ACHN (cell line): Measurements from ENCODE around the gene TRMT10A.
A peak's percentile ranks its signal among the peaks of the same experiment; 100 is the strongest.

ENCODE experiments used
- DNase-seq: peaks from one replicate; pipeline ENCODE4 v3.0.0-alpha.2; 2015
- in situ Hi-C: cut with HindIII; loops from 2 replicates; pipeline ENCODE4 v1.10.0; 2017; ENCODE audit warnings: low sequenced_read_pairs, low pct_ligation_motif_present, low pct_unique_long_range_greater_than_20kb

TRMT10A gene, protein sequence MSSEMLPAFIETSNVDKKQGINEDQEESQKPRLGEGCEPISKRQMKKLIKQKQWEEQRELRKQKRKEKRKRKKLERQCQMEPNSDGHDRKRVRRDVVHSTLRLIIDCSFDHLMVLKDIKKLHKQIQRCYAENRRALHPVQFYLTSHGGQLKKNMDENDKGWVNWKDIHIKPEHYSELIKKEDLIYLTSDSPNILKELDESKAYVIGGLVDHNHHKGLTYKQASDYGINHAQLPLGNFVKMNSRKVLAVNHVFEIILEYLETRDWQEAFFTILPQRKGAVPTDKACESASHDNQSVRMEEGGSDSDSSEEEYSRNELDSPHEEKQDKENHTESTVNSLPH

DNA sequence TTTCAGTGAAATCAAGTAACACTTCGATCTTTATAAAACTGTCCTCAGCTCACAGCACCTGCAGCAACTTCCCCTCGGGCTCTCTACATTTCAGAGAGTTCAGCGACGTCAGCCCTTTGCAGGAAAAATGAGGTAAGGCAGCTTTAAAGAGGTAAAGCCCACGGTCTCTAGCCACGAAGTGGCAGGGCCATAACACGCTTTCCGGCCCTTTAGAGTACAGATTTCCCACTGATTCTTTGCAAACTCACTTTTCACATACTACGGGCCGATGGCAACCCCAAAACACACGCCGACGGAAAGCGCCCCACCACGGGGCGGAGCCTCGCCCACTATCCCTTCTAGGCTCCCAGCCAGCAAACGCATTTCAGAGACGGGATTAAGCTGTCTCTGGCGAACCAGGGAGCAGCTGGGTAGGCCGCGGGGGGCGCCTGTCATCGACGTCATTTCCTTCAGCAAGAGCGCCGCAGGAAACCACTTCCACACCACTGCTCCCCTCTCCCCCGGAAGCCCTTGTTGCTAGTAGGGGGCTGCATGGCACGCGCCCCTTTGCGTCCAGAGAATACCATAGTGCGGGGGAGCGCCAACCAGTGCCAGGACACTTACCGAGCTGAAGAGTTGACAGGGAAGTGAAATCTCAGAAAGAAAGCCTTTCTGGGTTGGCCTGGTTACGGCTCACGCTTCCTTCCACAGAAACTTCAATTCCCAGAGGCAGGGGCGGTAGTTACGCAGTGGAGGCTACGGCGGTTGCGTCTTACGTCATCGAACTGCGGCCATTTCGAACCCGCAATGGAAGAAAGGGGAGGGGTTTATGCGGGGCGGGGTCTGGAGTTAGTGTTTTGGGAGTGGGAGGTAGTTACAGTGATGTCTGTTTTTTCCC lies at the start of gene TRMT10A:
TSS of gene TRMT10A (minus strand) at position 730 of the 877 bp plus-strand sequence. CDS start 4,701 bp downstream, outside the sequence.
- in situ Hi-C loops: no loop called here
- peak; percentile 95 for DNase-seq

- no peak for DNase-seq
- in situ Hi-C loops: no loop called here
Measured at GRCh38 chr4:99612704-99613103, 48.9 kb upstream of the TRMT10A start.

GRCh38 chr4:99612281-99612680 lies 48.4 kb upstream of the TRMT10A start:
- in situ Hi-C loops: no loop called here
- no peak for DNase-seq

DNA sequence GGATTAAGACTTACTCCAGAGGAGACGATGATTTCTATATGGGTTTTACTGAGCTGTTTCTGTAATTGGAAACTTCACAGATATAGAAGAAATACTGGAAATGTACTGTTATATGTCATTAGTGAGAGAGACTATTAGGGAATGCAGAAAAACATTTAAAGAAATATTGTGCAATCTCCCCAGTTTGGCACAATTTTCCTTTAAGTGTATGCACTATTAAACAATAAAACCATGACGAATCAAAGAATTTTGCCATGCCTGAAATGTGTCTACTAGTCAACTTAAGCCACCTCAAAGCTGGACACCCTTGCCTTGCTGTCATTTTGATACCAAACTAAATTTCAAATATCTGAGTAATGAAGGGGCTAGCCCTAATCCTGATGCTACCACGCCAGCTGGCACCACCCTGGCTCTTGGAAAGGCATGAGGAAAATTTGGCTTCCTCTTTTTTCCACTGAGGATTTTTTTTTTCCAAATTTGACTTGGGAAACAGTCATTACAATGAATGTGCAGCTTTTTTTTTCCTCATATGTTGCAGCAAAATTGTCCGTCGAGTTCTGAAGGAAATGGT lies 46.9 kb upstream of the TRMT10A start:
- no peak for DNase-seq
- in situ Hi-C loops: no loop called here

GRCh38 chr4:99608417-99608816 lies 44.6 kb upstream of the TRMT10A start:
- in situ Hi-C loops: no loop called here
- no peak for DNase-seq

DNA sequence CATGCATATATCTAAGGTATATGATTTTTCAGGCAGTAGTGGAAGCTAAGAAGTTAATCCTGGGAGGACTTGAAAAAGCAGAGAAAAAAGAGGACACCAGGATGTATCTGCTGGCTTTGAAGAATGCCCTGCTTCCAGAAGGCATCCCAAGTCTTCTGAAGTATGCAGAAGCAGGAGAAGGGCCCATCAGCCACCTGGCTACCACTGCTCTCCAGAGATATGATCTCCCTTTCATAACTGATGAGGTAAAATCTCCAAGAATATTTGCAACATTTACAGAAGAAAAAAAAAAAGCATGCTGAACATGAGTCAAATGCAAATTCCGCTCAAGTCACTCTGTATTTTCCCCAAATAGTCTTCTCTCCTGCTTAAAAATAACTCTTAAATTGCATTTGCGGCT lies 42.9 kb upstream of the TRMT10A start:
- DNase-seq: no peak
- in situ Hi-C loops: no loop called here

DNA sequence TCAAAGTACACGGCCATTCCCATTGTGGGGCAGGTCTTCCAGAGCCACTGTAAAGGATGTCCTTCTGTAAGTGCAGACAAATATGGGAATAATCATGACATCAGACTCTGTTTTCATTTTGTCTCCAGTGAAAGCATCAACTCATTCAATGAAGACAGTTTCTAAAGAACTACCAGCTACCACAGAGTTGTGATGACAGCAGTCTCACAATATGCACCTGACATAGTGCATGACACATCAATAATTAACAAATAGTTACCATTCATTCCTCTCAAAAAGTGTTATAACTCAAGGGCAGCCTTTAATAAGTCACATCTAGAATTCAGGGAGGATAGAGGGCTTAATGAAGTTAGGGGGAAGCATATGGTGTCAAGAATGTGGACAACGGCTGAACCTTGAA lies 31.0 kb upstream of the TRMT10A start:
- no peak for DNase-seq
- in situ Hi-C loops: no loop called here

- in situ Hi-C loops: no loop called here
- no peak for DNase-seq
Measured at GRCh38 chr4:99593781-99594641, 30.2 kb upstream of the TRMT10A start.

DNA sequence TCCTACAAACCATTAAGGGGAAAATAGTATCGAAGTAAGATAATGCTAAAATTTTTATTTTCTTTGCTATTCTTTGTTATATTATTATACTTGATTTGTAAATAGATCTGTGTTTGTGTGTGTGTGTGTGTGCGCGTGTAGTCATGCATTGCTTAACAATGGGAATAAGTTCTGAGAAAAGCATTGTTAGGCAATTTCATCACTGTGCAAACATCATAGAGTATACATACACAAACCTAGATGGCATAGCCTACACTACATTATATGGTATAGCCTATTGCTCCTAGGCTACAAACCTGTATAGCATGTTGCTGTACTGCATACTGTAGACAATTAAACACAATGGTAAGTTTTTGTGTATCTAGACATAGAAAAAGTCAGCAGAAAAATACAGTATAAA lies 27.9 kb upstream of the TRMT10A start:
- in situ Hi-C loops: no loop called here
- no peak for DNase-seq

DNA sequence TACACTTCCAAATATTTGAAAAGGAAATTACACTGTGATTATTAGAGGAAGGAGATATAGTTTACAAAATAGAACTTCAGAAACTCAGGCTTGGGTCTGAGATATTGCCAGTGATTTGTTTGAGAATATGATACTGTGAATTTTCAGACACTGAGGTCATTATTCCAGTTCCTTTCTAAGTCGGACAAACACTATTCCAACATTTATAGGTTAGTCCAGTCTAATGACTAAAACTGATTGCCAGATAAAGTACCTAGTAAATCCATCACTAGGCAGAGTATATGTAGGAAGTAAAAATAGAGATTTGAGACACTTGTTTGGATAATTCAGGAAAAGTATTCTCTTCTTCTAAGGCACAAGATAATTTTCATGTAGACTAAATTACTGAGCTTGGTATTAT lies 24.0 kb upstream of the TRMT10A start:
- no peak for DNase-seq
- in situ Hi-C loops: no loop called here

DNA sequence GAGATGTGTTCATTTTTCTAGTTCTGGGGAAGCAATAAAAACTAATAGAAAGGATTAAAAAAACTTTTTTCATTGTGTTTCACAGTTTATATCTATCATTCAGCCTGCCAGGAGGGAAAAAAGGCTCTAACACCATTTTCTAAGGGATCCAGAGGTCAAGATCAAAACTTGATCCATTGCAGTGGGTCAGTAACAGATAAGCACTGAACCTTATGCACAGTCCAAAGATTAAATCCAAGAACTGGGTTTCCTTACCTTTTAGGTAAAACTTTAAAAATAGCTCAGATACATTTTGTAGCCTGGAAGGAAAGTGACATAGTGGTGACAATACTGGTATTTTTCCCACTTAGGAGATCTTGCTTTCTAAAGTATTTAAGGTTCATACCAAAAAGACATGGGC lies 23.5 kb upstream of the TRMT10A start:
- no peak for DNase-seq
- in situ Hi-C loops: no loop called here

DNA sequence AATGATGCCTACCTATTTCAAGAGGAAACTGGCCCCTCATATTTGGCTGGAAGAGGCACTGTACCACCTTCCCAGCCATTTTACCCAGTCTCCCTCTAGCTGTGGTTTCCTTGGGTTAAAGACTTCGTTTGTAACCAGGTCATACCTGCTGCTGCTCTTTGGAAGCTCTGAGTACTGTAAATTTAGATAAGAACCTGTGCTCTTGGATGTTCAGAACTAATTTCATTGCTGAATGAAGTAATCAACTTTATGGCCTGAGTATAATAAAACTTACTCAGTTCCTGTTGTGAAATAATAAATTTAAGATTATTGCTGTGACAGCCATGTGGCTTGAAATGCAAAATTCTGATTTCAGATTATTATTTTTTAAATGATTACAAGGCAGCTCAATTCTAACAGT lies 23.0 kb upstream of the TRMT10A start:
- in situ Hi-C loops: no loop called here
- DNase-seq: no peak

DNA sequence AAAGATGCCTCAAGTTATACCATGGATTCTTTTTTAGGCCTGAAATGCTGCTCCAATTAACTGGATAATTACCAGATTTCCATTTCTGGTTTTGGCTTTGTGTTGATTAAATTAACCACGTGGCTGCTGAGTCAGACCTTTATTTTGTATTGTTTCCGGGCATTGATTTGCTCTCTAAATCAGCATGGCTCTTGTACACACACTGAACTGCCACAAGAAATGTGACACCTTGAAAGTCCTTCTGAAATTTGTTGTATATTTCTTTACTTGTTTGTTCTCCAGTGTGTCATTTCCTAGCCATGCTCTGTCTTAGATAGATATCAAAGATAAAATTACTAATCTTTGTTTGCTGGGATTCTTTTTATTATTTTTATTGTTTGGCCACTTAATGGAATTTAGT lies 22.5 kb upstream of the TRMT10A start:
- no peak for DNase-seq
- in situ Hi-C loops: no loop called here

DNA sequence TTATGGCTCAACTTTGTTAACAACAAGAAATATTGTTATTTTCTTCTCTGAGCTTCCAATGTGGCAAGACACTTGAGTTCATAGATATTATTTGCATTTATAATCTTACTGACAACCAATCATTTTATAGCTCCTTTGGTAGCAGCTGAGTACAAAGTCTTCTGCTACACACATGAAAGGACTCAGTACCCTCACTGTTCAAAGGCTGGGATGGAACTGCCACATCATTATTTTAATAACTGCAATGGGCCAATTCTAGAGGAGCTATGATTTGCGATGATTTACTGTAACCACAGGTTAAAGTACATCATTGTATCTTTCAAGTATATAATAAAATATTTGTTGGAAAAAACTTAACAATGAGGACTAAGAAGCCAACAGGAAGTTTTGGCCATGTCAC lies 21.7 kb upstream of the TRMT10A start:
- DNase-seq: no peak
- in situ Hi-C loops: no loop called here

DNA sequence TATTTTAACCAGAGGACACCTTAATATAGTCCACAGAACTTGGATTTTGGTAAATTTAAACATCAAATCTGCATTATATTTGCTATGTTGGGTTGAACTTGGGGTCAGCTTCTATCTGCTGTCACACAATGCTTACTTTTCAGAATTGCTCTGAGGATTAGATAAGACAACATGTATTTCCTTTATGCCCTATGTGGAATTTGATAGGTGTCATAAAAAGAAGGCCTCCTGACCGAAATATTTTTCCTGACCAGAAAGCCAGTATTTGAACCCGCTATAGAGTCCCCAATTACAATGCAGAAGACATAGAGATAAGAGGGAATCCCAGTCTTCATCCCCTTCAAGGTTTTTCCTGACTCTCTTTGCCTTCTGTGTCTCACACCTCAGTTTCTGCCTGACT lies 14.9 kb upstream of the TRMT10A start:
- in situ Hi-C loops: no loop called here
- DNase-seq: no peak

DNA sequence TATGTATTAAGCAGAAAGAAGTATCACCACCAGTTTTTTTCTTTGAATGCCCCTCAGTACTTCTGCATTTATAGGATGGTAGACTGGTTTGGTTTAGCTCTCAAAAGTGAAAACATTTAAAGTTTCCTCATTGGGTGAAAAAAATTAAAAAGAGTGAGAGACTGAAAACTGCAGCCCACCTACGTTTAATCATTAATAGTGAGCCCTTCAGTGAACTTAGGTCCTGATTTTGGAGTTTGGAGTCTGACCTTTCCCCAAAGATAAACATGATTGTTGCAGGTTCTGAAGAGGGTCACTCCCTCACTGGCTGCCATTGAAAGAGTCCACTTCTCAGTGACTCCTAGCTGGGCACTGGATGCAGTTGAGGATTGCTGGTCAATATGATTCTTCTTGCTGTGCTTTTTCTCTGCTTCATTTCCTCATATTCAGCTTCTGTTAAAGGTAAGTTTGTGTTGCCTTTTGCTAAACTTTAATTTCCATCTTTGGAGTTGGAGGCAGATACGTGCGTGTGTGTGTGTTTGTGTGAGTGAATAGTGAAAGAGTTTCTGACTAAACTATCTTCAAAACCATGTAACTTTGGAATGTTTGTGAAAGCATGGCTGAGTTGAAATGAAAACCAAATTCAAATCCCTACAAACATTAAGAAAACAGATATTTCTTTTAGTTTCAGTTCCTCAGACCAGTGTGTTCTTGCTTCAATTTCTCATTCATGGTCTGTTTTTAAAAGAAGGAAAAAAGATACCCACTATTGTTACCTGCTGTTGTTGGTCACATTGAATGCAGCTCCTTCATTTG lies 10.9 kb upstream of the TRMT10A start, which contains the start of gene MTTP:
TSS of gene MTTP (plus strand) at position 295 of the 795 bp plus-strand sequence. CDS start at position 381, 86 bp downstream.
- in situ Hi-C loops: no loop called here
- no peak for DNase-seq

DNA sequence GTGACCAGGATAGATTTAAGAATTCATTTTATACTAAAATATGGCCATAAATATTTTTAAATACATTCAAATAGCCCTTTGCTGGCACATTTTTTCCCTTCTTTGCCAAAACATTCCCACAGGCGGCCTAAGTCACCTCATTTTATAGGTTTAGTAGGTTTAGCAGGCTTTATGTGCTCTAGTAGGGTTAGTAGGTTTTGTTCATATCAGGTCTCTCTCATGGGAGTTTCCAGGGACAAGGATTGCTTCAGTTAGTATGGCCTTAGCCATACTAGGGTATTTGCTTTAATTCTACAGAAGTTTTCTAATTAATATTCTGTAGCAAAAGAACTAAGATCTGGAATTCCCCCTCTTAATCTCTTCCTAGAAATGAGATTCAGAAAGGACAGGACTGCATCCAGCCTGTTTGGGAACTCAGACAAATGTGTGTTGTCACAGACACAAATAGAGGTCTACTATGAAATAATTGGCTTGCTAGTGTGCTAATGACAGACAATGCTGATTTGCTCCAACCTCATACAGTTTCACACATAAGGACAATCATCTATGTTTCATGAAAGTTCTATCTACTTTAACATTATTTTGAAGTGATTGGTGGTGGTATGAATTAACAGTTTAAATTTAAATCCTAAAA lies 10.0 kb upstream of the TRMT10A start:
- DNase-seq: no peak
- in situ Hi-C loops: no loop called here
